Testis (tissue), 3 donors: ENCODE measurements around the gene GRID1. TPM values are rescaled to one million over a fixed set of nuclear protein-coding genes. Genes with fewer than 3 reads are reported as not detected.
A peak's percentile ranks its signal among the peaks of the same experiment; 100 is the strongest.

Source experiments
- DNase-seq: peaks from one replicate; pipeline ENCODE4 v3.0.0-alpha.2; 2019
- H3K27ac ChIP-seq, 2 donors: fragments of 200-600 bp; sonication (generic); one replicate each; pipeline ENCODE4 v1.5.1; 2019
- H3K27me3 ChIP-seq: fragments of 200-600 bp; sonication (generic); one replicate; pipeline ENCODE4 v1.5.1; 2019
- H3K36me3 ChIP-seq: fragments of 200-600 bp; sonication (generic); one replicate; pipeline ENCODE4 v1.5.1; 2017; ENCODE audit warnings: low read depth; ENCODE audit errors: missing control alignments
- H3K4me1 ChIP-seq: fragments of 200-600 bp; sonication (generic); one replicate; pipeline ENCODE4 v1.5.1; 2019
- H3K4me3 ChIP-seq, 2 donors: fragments of 200-600 bp; sonication (generic); one replicate each; pipeline ENCODE4 v1.5.1; 2017 to 2019
- H3K9me3 ChIP-seq: fragments of 200-600 bp; sonication (generic); one replicate; pipeline ENCODE4 v1.5.1; 2017
- POLR2A ChIP-seq: fragments of 450-650 bp; IDR thresholded peaks from one replicate; pipeline ENCODE4 v1.6.1; 2017; ENCODE audit warnings: antibody characterized with exemption, mild to moderate bottlenecking, moderate library complexity
- WGBS, 2 donors: methylation state at CpG; one replicate each; pipeline ENCODE4 v1.1.5; 2018; 5-methylcytosine and 5-hydroxymethylcytosine counted together
- intact Hi-C: fragments of 100-400 bp; cut with DNase I; formaldehyde crosslinking; loops from one replicate; pipeline ENCODE4 v1.15.1; 2023; ENCODE audit warnings: low total_unique reads
- polyA plus RNA-seq: library from polyadenylated mRNA; stranded (reverse); fragments of 350-450 nt; fragmentation: Illumina TruSeq; extraction: RNeasy Lipid Tissue Mini Kit (QIAGEN cat#74804); gene quantifications from one replicate; pipeline ENCODE4 v1.2.3, GENCODE V29; 2014; ENCODE audit warnings: low read depth, low replicate concordance; ENCODE audit not compliant: insufficient read depth
- total RNA-seq, 2 donors: library from RNA; depleted of rRNA; stranded (reverse); fragments of >200 nt; gene quantifications; one replicate each; pipeline ENCODE4 v1.2.3, GENCODE V29; 2016
- TF ChIP-seq, protein P1 (sequence below), 3 experiments: fragments of 450-650 bp in 2 of 3; fragments of 200-600 bp in 1 of 3; sonication (generic) in 1 of 3; IDR thresholded peaks; one replicate each; pipeline ENCODE4 v1.5.1; 2016 to 2019; ENCODE audit warnings: antibody characterized with exemption in 3 of 3, mild to moderate bottlenecking in 2 of 3, moderate library complexity in 1 of 3

The GRID1 gene
- total and polyA plus RNA-seq, 3 donors from 2014 or later = 7.4 to 16.7 (median 8.1) TPM

DNA sequence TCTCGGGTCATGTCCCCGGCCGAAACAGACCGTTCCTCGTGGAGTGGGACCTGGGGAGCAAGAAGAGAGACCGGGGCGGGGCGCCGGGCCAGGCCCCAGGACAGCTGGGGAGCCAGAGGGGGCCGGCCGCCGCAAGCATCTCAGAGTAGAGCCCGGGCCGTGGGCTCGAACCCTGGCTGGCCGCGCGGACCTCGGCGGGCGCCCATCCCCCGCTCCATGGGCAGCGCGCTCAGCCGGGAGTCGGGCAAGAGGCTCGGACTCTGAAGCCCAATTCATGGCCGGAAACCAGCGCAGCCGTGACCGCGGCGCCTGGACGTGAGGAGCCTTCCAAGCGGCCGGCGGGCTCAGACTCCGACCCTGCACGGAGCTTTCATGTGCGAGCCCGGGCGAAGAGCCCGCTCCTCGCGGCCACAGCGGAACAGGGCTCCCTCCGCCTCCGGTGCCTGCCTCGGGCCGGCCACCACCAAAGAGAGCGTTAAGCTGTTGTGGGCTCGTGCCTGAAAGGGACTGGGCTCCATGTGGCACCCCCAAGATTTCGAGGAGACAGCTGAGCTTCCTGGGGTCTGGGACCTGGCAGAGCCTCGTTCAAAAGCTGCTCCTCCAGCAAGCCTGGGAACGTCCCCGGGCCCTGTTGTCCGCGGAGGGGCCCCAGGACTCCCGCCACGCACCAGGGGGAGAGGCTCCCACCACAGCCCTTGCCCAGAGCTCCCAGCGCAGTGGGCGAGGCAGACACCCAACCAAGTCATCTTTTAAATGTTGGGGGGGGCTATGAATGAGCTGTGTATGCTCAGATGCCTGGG, 757 bp upstream of the GRID1 start:
- TF ChIP-seq, protein P1, sequence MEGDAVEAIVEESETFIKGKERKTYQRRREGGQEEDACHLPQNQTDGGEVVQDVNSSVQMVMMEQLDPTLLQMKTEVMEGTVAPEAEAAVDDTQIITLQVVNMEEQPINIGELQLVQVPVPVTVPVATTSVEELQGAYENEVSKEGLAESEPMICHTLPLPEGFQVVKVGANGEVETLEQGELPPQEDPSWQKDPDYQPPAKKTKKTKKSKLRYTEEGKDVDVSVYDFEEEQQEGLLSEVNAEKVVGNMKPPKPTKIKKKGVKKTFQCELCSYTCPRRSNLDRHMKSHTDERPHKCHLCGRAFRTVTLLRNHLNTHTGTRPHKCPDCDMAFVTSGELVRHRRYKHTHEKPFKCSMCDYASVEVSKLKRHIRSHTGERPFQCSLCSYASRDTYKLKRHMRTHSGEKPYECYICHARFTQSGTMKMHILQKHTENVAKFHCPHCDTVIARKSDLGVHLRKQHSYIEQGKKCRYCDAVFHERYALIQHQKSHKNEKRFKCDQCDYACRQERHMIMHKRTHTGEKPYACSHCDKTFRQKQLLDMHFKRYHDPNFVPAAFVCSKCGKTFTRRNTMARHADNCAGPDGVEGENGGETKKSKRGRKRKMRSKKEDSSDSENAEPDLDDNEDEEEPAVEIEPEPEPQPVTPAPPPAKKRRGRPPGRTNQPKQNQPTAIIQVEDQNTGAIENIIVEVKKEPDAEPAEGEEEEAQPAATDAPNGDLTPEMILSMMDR (IDR thresholded peaks at IDR 0.05) = no peak
- no peak for TF ChIP-seq POLR2A

DNA sequence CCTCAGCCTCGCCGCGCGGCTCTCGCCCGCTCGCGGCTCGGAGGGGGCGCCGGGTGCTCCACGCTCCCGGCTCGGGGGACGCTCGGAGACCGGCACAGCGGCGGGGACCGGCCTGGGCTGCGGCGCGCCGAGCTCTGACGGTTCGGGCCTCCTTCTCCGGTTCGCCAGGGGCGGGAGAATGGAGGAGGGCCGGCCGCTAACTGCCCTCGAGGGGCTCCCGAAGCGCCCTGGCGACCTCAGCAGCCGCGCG, 232 bp upstream of the GRID1 start:
- no peak for DNase-seq
- WGBS, 2 donors = 0% methylated on average over 2 to 9 of the region's 38 CpGs
- intact Hi-C loops = no loop called here
- no peak for TF ChIP-seq POLR2A
- TF ChIP-seq, protein P1 (IDR thresholded peaks at IDR 0.05) = no peak
- Histone ChIP-seq H3K4me3 (peak overlapping the region; percentile 58 to 64), H3K27ac (no peak overlapping the region), H3K27me3 (no peaks in the 10 kb centered on the region), H3K36me3 (no peaks in the 10 kb centered on the region), H3K9me3 (no peaks in the 10 kb centered on the region), H3K4me1 (peaks cover 3% of the 10 kb centered on the region)

More for the DNA sequence above, 757 bp upstream of the GRID1 start:
- intact Hi-C loops = no loop called here
- Histone ChIP-seq H3K4me1 (peaks cover 3% of the 10 kb centered on the region), H3K27me3 (no peaks in the 10 kb centered on the region), H3K36me3 (no peaks in the 10 kb centered on the region), H3K9me3 (no peaks in the 10 kb centered on the region), H3K4me3 (peak overlapping the region; percentile 58 to 64), H3K27ac (no peak overlapping the region)
- WGBS, 2 donors = 5 to 17% methylated on average over 9 to 61 of the region's 62 CpGs
- no peak for DNase-seq

DNA sequence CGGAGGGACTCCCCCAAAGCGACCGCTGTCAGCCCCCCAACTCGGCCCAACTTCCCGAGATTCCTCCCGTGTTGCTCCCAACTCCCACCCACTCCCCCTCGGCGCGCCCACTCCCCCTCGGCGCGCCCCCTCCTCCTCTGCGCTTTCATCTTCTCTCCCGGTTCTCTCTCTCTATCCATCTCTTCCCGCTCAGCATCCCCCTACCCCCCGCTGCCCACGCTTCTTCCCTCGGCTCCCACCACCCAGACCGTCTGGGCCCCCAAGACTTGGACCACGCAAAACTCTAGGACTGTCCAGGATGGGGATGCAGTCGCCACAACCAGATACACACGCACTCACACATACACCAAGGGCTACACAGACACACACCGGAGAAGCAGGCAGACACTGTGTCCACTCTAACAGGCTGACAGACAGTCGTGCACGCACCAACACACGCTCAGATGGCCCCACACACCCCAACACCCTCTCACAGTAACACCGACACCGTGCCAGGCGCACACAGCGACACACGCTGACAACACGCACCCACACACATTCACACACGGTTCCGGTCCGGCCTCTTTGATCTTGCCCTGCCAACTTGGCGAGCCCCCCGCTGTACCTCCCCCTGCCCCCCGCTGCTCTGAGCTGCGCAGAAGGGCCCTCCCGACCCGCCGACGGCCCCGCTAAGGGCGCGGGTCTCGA, 1.1 kb downstream of the GRID1 start:
- Histone ChIP-seq H3K4me1 (peaks cover 13% of the 10 kb centered on the region), H3K27me3 (no peaks in the 10 kb centered on the region), H3K36me3 (no peaks in the 10 kb centered on the region), H3K9me3 (no peaks in the 10 kb centered on the region), H3K4me3 (peak overlapping the region; percentile 57 to 58), H3K27ac (no peak overlapping the region)
- WGBS, 2 donors = 12 to 15% methylated on average over 29 to 46 of the region's 47 CpGs
- intact Hi-C loops = no loop called here
- DNase-seq = no peak
- no peak for TF ChIP-seq POLR2A
- TF ChIP-seq, protein P1 (IDR thresholded peaks at IDR 0.05) = no peak

DNA sequence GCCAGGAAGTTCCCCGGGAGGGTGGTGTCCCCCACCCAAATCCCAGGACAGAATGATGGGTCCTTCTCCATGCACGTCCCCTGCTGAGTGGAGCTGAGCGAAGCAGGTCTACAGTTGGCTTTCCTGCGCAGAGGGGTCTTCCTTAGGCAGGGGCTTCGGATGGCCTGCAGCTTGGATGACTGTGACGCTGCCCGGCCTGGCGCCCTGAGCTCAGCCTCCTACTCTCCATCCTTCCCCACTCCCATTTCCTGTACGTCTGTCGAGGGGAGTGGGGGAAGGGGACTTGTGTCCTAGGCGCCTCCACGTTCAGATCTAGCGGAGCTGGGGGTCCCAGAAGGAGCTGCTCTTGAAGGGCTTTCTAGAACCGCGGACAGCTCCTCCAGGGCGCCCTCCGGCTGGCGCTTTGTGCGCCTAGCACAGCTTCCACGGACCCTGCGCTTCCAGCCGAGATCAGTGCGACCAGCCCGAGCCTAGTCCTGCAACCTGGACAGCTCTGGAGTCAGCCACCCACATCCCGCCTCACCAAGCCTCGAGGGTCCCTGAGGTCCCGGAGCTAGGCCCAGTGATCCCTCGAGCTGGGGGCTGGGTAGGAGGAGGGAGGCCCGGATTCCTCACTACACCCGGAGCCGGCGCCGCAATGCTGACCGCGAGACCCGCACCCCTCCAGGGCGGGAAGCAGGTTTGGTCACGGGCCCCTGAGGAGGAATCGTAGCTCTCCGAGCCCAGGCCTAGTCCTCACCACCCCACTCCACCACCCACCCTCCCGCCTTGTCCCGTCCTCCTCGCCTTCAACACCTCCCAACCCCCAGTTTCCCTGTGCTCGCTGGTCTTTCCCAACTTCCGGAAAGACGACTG, 1.9 kb downstream of the GRID1 start:
- peaks cover 14% of the 10 kb centered on the region for H3K4me1 ChIP-seq
- 35 to 36% methylated on average over 16 to 44 of the region's 46 CpGs for WGBS, 2 donors
- H3K27ac ChIP-seq = no peak overlapping the region
- no peaks in the 10 kb centered on the region for H3K36me3 ChIP-seq
- DNase-seq = no peak
- no peaks in the 10 kb centered on the region for H3K27me3 ChIP-seq
- H3K4me3 ChIP-seq = peak overlapping the region in 1 of 2 donors; percentile 57
- intact Hi-C loops = no loop called here
- TF ChIP-seq, protein P1 (IDR thresholded peaks at IDR 0.05) = no peak
- TF ChIP-seq POLR2A = no peak
- no peaks in the 10 kb centered on the region for H3K9me3 ChIP-seq
